K562 (cell line): ENCODE results near the gene LRIF1. TPM values are rescaled to one million over a fixed set of nuclear protein-coding genes. Genes with fewer than 3 reads are reported as not detected.

Experiments used
- BRD4 ChIP-seq: fragments of 200-600 bp; sonication (generic); IDR thresholded peaks from 2 replicates; pipeline ENCODE4 v1.6.1; 2017; ENCODE audit warnings: inconsistent platforms
- BRD9 ChIP-seq: fragments of 450-650 bp; IDR thresholded peaks from 2 replicates; pipeline ENCODE4 v1.6.1; 2018; ENCODE audit warnings: low read depth; ENCODE audit not compliant: partially characterized antibody
- CREB1 ChIP-seq, 2 experiments: sonication (generic) in 1 of 2; formaldehyde crosslinking in 1 of 2; IDR thresholded peaks; 2 replicates each; pipeline versions ENCODE4 v1.6.1 to v1.8.0; 2012 to 2022; ENCODE audit warnings: inconsistent platforms in 1 of 2, mild to moderate bottlenecking in 1 of 2, missing genetic modification reagents in 1 of 2, moderate library complexity in 1 of 2
- FOS ChIP-seq: IDR thresholded peaks from 3 replicates; pipeline ENCODE4 v1.6.1; 2011; ENCODE audit not compliant: insufficient read length; ENCODE audit errors: extremely low read depth
- GABPB2 ChIP-seq: fragments of 250-450 bp; sonication (Bioruptor Pico); conservative IDR thresholded peaks from 2 replicates; pipeline ENCODE4 v1.5.1; 2021; ENCODE audit warnings: mild to moderate bottlenecking
- MTA1 ChIP-seq: fragments of 450-650 bp; IDR thresholded peaks from 2 replicates; pipeline ENCODE4 v1.6.1; 2017; ENCODE audit warnings: borderline replicate concordance
- NCOA4 ChIP-seq: fragments of 450-650 bp; IDR thresholded peaks from 2 replicates; pipeline ENCODE4 v1.6.1; 2018; ENCODE audit warnings: mild to moderate bottlenecking; ENCODE audit not compliant: partially characterized antibody
- POLR2A ChIP-seq: fragments of 450-650 bp; conservative IDR thresholded peaks from 2 replicates; pipeline ENCODE4 v1.6.1; 2016
- RAD21 ChIP-seq, 2 experiments: fragments of 250-450 bp in 1 of 2; fragments of 450-650 bp in 1 of 2; sonication (Bioruptor Pico) in 1 of 2; formaldehyde crosslinking in 1 of 2; IDR thresholded peaks in 1 of 2; conservative IDR thresholded peaks in 1 of 2; 2 replicates each; pipeline versions ENCODE4 v1.4.0 to v1.8.0; 2020 to 2022; ENCODE audit warnings: mild to moderate bottlenecking in 2 of 2, moderate library complexity in 1 of 2
- SAFB ChIP-seq: fragments of 200-400 bp; formaldehyde crosslinking; IDR thresholded peaks from 2 replicates; pipeline ENCODE4 v1.6.1; 2017; ENCODE audit warnings: low read depth, low read length, borderline replicate concordance
- TAF1 ChIP-seq: IDR thresholded peaks from 2 replicates; pipeline ENCODE4 v1.6.1; 2011; ENCODE audit warnings: mild to moderate bottlenecking, low read length, moderate library complexity; ENCODE audit not compliant: insufficient read depth, control insufficient read depth, severe bottlenecking; ENCODE audit errors: extremely low read depth
- ZNF445 ChIP-seq: fragments of 250-450 bp; sonication (Bioruptor Pico); IDR thresholded peaks from 2 replicates; pipeline ENCODE4 v1.4.0; 2020; ENCODE audit warnings: low read depth, mild to moderate bottlenecking, moderate library complexity
- ZNF75A ChIP-seq: fragments of 450-650 bp; formaldehyde crosslinking; IDR thresholded peaks from 2 replicates; pipeline ENCODE4 v1.4.0; 2020; ENCODE audit warnings: mild to moderate bottlenecking
- polyA plus RNA-seq, 8 experiments: library from polyadenylated mRNA; depleted of rRNA in 4 of 8; stranded (reverse) in 5 of 8; unstranded in 3 of 8; fragments of >200 nt; fragmentation: Nextera tagmentation in 2 of 8; fragmentation: Illumina TruSeq in 1 of 8; extraction: Ambion mirVana in 2 of 8; extraction: Trizol in 1 of 8; gene quantifications; 2 replicates each; pipeline versions ENCODE4 v1.2.1 to v1.2.3, GENCODE V29; 2011 to 2014; ENCODE audit warnings: inconsistent platforms in 1 of 8, missing spikeins in 1 of 8
- total RNA-seq, 7 experiments: library from RNA; depleted of rRNA in 6 of 7; stranded (reverse); fragments of >200 nt in 6 of 7; fragmentation: Illumina TruSeq in 2 of 7; extraction: Trizol in 2 of 7; gene quantifications; 2 replicates each; pipeline versions ENCODE4 v1.2.1 to v1.2.3, GENCODE V29; 2011 to 2021; ENCODE audit warnings: low replicate concordance in 1 of 7
- TF ChIP-seq, protein P1 (sequence below): fragments of 250-450 bp; sonication (Bioruptor Pico); IDR thresholded peaks from 2 replicates; pipeline ENCODE4 v1.5.0; 2021; ENCODE audit warnings: mild to moderate bottlenecking, borderline replicate concordance
- TF ChIP-seq, protein P2 (sequence below): fragments of 450-650 bp; IDR thresholded peaks from 2 replicates; pipeline ENCODE4 v1.6.1; 2016; ENCODE audit warnings: missing biosample characterization, missing genetic modification characterization
- TF ChIP-seq, protein P3 (sequence below), 2 experiments: IDR thresholded peaks; 2 replicates each; pipeline ENCODE4 v1.6.1; 2011; ENCODE audit warnings: borderline replicate concordance in 1 of 2, control low read depth in 1 of 2, low read depth in 1 of 2, low read length in 1 of 2, mild to moderate bottlenecking in 1 of 2, mixed read lengths in 1 of 2, moderate library complexity in 1 of 2; ENCODE audit not compliant: insufficient read depth in 1 of 2, insufficient read length in 1 of 2, poor library complexity in 1 of 2, severe bottlenecking in 1 of 2; ENCODE audit errors: extremely low read depth in 1 of 2
- TF ChIP-seq, protein P4 (sequence below): fragments of 450-650 bp; formaldehyde crosslinking; IDR thresholded peaks from 2 replicates; pipeline ENCODE4 v1.4.0; 2020; ENCODE audit warnings: mild to moderate bottlenecking, moderate library complexity

The LRIF1 gene
- total and polyA plus RNA-seq, 9 of the 15 experiments (the other 6 are each of a cell fraction or from before 2014, with no cell fraction given): 35.6 to 88.8 (median 74.1) TPM

DNA sequence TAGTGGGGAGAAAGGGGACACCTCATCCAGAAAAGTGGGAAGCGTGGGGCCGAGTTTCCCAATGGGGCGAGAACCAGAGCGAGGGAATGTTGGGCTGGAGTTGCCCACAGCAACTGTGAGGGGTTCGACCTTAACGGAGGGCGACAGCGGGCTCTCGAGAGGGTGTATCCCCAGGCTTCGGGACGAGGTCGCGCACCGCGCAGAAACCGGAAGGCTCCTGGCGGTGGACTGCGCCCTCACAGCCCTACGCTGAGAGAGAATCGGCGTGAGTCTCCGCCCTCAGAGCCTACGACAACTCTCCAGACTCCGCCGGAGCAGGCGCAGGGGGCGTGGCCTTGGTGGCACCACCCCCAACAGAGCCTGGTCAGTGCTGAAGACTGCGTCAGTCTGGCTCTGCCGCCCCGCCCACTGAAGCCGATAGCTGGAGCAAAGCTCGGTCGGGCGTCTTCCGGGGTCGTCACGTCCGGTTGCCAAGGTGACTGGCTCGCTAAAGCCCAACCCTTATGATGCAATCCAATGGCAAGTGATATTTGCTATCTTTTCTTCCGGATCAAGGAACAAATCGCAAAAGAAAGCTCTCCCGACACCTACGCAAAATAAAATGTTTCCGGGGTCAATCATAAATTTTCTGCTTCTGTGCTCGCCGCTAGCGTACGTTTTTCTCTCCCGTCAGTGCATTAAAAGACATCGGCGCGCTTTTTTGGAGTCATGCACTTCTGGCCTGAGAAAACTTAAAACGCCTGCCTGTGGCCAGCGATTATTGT, at the start of gene LRIF1 (continued):
- TF ChIP-seq BRD9 (no peak), ZNF75A (CRISPR knock-in tag) (peak; percentile 19; the same call in 1 of the 2 replicates), SAFB (no peak; the same call in 1 of the 2 replicates), TAF1 (peak; percentile 90), NCOA4 (no peak), MTA1 (peak; percentile 93), POLR2A (peak; percentile 99), CREB1 (IDR thresholded peaks at IDR 0.05) (peak; percentile 95), CREB1 (CRISPR knock-in tag; IDR thresholded peaks at IDR 0.05) (peak; percentile 93), FOS (peak; percentile 79), BRD4 (0 out of 2 replicates have a peak, but pooled peaks have one; percentile 1), RAD21 (CRISPR knock-in tag; conservative IDR thresholded peaks at IDR 0.05 in 1 of 2, IDR thresholded peaks at IDR 0.05 in 1 of 2) (peak in 1 of 2 experiments; percentile 7; a peak in 2 of 4 replicates), ZNF445 (CRISPR knock-in tag) (0 out of 2 replicates have a peak, but pooled peaks have one; percentile 27), GABPB2 (0 out of 2 replicates have a peak, but pooled peaks have one; percentile 41)
- TF ChIP-seq, protein P1, sequence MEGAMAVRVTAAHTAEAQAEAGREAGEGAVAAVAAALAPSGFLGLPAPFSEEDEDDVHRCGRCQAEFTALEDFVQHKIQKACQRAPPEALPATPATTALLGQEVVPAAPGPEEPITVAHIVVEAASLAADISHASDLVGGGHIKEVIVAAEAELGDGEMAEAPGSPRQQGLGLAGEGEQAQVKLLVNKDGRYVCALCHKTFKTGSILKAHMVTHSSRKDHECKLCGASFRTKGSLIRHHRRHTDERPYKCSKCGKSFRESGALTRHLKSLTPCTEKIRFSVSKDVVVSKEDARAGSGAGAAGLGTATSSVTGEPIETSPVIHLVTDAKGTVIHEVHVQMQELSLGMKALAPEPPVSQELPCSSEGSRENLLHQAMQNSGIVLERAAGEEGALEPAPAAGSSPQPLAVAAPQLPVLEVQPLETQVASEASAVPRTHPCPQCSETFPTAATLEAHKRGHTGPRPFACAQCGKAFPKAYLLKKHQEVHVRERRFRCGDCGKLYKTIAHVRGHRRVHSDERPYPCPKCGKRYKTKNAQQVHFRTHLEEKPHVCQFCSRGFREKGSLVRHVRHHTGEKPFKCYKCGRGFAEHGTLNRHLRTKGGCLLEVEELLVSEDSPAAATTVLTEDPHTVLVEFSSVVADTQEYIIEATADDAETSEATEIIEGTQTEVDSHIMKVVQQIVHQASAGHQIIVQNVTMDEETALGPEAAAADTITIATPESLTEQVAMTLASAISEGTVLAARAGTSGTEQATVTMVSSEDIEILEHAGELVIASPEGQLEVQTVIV (CRISPR knock-in tag): peak; percentile 56; the same call in 1 of the 2 replicates
- TF ChIP-seq, protein P2, sequence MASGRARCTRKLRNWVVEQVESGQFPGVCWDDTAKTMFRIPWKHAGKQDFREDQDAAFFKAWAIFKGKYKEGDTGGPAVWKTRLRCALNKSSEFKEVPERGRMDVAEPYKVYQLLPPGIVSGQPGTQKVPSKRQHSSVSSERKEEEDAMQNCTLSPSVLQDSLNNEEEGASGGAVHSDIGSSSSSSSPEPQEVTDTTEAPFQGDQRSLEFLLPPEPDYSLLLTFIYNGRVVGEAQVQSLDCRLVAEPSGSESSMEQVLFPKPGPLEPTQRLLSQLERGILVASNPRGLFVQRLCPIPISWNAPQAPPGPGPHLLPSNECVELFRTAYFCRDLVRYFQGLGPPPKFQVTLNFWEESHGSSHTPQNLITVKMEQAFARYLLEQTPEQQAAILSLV: peak; percentile 97
- TF ChIP-seq, protein P3, sequence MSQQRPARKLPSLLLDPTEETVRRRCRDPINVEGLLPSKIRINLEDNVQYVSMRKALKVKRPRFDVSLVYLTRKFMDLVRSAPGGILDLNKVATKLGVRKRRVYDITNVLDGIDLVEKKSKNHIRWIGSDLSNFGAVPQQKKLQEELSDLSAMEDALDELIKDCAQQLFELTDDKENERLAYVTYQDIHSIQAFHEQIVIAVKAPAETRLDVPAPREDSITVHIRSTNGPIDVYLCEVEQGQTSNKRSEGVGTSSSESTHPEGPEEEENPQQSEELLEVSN (IDR thresholded peaks at IDR 0.05; ENCODE audit: borderline replicate concordance in 1 of 2, extremely low read depth in 1 of 2, insufficient read depth in 1 of 2, insufficient read length in 1 of 2, low read depth in 1 of 2, low read length in 1 of 2, poor library complexity in 1 of 2, severe bottlenecking in 1 of 2): peak; percentile 78 to 81
- TF ChIP-seq, protein P4, sequence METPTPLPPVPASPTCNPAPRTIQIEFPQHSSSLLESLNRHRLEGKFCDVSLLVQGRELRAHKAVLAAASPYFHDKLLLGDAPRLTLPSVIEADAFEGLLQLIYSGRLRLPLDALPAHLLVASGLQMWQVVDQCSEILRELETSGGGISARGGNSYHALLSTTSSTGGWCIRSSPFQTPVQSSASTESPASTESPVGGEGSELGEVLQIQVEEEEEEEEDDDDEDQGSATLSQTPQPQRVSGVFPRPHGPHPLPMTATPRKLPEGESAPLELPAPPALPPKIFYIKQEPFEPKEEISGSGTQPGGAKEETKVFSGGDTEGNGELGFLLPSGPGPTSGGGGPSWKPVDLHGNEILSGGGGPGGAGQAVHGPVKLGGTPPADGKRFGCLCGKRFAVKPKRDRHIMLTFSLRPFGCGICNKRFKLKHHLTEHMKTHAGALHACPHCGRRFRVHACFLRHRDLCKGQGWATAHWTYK (CRISPR knock-in tag): peak; percentile 24; the same call in 1 of the 2 replicates
